IMR-90 (cell line): ENCODE data around the gene GSK3B.

Experiments
- BHLHE40 ChIP-seq: fragments of 150-350 bp; IDR thresholded peaks from 2 replicates; pipeline ENCODE4 v1.6.1; 2016; ENCODE audit warnings: mild to moderate bottlenecking, low read depth, low read length
- POLR2A ChIP-seq: IDR thresholded peaks from 2 replicates; pipeline ENCODE4 v1.6.1; 2012; ENCODE audit warnings: mild to moderate bottlenecking, low read depth, low read length
- TF ChIP-seq, protein P1 (sequence below): conservative IDR thresholded peaks from 2 replicates; pipeline ENCODE4 v1.5.1; 2012; ENCODE audit warnings: mild to moderate bottlenecking, low read depth, low read length, improper control_type of control experiment

DNA sequence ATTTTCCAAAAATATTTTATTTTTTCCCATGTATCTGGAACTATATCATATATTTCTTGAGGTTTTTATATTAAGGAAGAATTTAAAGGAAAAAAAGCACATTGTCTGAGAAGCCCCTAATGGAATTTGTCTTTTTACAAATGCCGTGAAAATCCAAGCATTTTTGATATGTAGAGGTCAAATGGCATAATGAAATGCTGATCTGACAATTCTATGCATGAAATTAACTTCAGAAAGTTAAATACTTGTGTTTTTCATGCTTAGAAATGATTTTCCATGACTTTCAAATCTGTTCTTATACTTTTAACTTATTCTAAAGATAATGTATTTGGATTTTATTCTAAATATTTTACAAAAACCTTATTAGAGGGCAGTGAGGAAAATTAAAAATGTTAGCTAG is 193.1 kb downstream of the GSK3B start:
- TF ChIP-seq BHLHE40: no peak
- TF ChIP-seq POLR2A: no peak
- TF ChIP-seq, protein P1, sequence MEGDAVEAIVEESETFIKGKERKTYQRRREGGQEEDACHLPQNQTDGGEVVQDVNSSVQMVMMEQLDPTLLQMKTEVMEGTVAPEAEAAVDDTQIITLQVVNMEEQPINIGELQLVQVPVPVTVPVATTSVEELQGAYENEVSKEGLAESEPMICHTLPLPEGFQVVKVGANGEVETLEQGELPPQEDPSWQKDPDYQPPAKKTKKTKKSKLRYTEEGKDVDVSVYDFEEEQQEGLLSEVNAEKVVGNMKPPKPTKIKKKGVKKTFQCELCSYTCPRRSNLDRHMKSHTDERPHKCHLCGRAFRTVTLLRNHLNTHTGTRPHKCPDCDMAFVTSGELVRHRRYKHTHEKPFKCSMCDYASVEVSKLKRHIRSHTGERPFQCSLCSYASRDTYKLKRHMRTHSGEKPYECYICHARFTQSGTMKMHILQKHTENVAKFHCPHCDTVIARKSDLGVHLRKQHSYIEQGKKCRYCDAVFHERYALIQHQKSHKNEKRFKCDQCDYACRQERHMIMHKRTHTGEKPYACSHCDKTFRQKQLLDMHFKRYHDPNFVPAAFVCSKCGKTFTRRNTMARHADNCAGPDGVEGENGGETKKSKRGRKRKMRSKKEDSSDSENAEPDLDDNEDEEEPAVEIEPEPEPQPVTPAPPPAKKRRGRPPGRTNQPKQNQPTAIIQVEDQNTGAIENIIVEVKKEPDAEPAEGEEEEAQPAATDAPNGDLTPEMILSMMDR: no peak
